Right cardiac atrium (tissue), 5 donors: ENCODE data around the gene COX4I2. TPM values are rescaled to one million over a fixed set of nuclear protein-coding genes. Genes with fewer than 3 reads are reported as not detected.
"Not testable (repeated sequence)": the region's sequence is repeated elsewhere in the genome, so short reads cannot be mapped to it uniquely, and the experiment has no call there.

Source experiments
- ATAC-seq, 2 donors: fragments of 200-7000 bp; cut with Tn5 transposase; one replicate each; pipeline versions ENCODE4 v1.8.0 to v1.9.1; 2020; ENCODE audit warnings: moderate library complexity in 2 of 2, mild to moderate bottlenecking in 1 of 2
- DNase-seq, 3 donors: peaks; one replicate each; pipeline ENCODE4 v3.0.0-alpha.2; 2020
- H3K27ac ChIP-seq: one replicate; pipeline ENCODE4 v1.5.1; 2013; ENCODE audit warnings: mild to moderate bottlenecking, low read length, control low read depth, moderate library complexity
- H3K27me3 ChIP-seq: one replicate; pipeline ENCODE4 v1.6.1; 2013; ENCODE audit not compliant: control insufficient read depth, insufficient read depth
- H3K4me1 ChIP-seq: one replicate; pipeline ENCODE4 v1.6.1; 2013; ENCODE audit warnings: low read length; ENCODE audit not compliant: control insufficient read depth, insufficient read depth
- H3K4me3 ChIP-seq: one replicate; pipeline ENCODE4 v1.5.1; 2013; ENCODE audit warnings: low read length, control low read depth
- H3K9me3 ChIP-seq: one replicate; pipeline ENCODE4 v1.6.1; 2013; ENCODE audit warnings: low read length; ENCODE audit not compliant: control insufficient read depth
- WGBS: extraction: QIAGEN DNeasy Blood & Tissue Kit; methylation state at CpG from one replicate; pipeline ENCODE4 v1.1.7; 2013; 5-methylcytosine and 5-hydroxymethylcytosine counted together
- intact Hi-C, 4 donors: fragments of 100-400 bp; cut with DNase I; formaldehyde crosslinking; loops; one replicate each; pipeline versions ENCODE4 v1.11.0 to v1.14.0; 2022 to 2023
- long read RNA-seq, 4 donors: library from polyadenylated mRNA; unstranded; transcript quantifications; one replicate each; pipeline ENCODE4 v2.0.0, GENCODE V29; 2020 to 2021
- polyA plus RNA-seq: library from polyadenylated mRNA; stranded (reverse); fragments of 200-250 nt; gene quantifications from one replicate; pipeline ENCODE4 v1.2.3, GENCODE V29; 2013
- total RNA-seq, 4 donors: library from RNA; stranded (reverse); fragmentation: NEBNext Ultra II Directional; extraction: Animal tissue kit (Norgen Biotek cat#: 25700); gene quantifications; one replicate each; pipeline ENCODE4 v1.2.1, GENCODE V29; 2021
- donor health status: healthy with polysubstance abuse.
- donor health status: DM: no; HTN: yes; CAD: no.
- donor health status: DM: no; HTN: no; CAD: no.
- donor health status: DM: no; HTN: yes; CAD: no; lungs with severe emphysema.
- donor health status: DM: yes; HTN: yes; CAD: no.

COX4I2 gene
- total RNA-seq: 10 to 100 TPM in 1 of 4 donors, 1 to 10 TPM in 3; 3.1 to 13.2 (median 9.0) TPM
- 29.5 TPM for polyA plus RNA-seq
- long read RNA-seq, donor 1, partial matches to known transcripts: 0 of 3 reads
- long read RNA-seq, donor 1, other reads (novel, unspliced or antisense): 0 of 3 reads
- long read RNA-seq, donor 2: 0 reads
- long read RNA-seq, donor 3, partial matches to known transcripts: 2 of 2 reads
- long read RNA-seq, donor 3, other reads (novel, unspliced or antisense): 0 of 2 reads
- long read RNA-seq, donor 4, partial matches to known transcripts: 0 of 5 reads
- long read RNA-seq, donor 4, other reads (novel, unspliced or antisense): 0 of 5 reads

DNA sequence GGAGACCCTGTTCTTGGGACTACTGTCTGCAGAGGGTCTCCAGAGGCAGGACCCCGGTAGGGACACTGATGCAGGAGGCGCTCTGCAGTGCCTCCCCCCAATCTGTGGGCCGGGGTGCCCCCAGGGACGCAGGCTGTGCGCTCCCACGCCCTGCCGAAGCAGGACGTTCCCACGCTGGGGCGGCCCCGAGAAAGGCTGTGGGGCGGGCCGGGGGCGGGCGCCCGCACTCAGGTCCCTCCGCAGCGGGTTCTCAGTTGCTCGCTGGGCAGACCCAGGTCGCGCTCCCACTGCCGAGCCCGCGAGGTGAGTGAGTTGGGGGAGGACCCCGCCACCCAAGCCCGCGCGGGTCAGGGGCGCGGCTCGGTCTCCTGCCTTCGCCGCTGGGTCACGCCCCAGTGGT, at the start of gene COX4I2:
Gene COX4I2, plus strand, starts transcription at position 253 of the 400 bp plus-strand sequence. CDS start 1,106 bp downstream, outside the sequence.
- peak within 1 kb of the TSS; percentile 8 for H3K4me3 ChIP-seq
- H3K4me1 ChIP-seq: no peaks in the 10 kb centered on the region
- ATAC-seq (peak; percentile 54 to 62), DNase-seq (peak in 2 of 3 donors; percentile 75 to 84)
- intact Hi-C loops: no loop called here
- H3K9me3 ChIP-seq: no peaks in the 10 kb centered on the region
- H3K27ac ChIP-seq: peak within 1 kb of the TSS; percentile 39
- H3K27me3 ChIP-seq: no peaks in the 10 kb centered on the region
- 36% methylated on average over 34 of the region's 34 CpGs for WGBS

- DNase-seq (peak in 1 of 3 donors; percentile 13), ATAC-seq (no peak)
- H3K4me3 ChIP-seq: no peak overlapping the region
- peak overlapping the region; percentile 82 for H3K27ac ChIP-seq
- 86% methylated on average over 7 of the region's 7 CpGs for WGBS
- intact Hi-C loops: no loop called here
- H3K27me3 ChIP-seq: no peaks in the 10 kb centered on the region
- H3K9me3 ChIP-seq: no peaks in the 10 kb centered on the region
- H3K4me1 ChIP-seq: peaks cover 4% of the 10 kb centered on the region
These were observed 46.9 kb upstream of the COX4I2 start for GRCh38 chr20:31590717-31591225.

DNA sequence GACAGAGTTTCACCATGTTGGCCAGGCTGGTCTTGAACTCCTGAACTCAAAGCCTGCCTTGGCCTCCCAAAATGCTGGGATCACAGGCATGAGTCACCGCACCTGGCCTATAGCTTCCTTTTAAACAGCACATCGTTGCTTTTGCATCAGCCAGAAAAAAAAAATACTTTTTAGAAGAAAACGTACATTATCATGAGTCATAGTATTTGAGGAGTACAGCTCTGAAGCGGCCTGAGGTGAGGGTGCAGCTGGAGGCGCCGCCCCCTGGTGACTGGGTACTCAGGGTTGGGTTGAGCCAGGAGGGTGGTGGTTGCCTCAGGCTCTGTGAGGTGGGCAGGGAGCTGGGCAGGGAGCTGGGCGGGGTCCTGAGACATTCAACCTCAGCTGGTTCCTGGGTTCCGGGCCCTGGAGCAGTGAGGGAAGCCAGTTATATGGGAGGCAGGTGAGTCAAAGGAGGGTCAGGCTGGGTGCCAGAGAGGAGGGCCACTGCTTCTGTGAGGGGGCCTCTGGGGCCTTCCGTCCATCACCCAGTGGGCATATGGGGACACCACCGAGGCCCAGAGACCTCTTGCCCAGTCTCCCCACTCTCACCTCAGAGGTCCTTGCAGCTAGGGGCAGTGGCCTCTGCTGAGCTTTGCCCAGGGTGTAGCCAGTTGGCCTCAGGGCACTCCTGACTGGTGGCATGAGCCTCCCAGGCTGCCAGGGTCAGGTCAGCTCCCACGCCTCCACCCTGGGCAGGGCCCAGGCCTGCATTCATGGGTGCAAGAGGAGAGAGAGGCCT, 44.3 kb upstream of the COX4I2 start:
- DNase-seq (peak in 2 of 3 donors; percentile 58 to 60), ATAC-seq (no peak)
- intact Hi-C loops: no loop called here
- H3K9me3 ChIP-seq: no peaks in the 10 kb centered on the region
- no peaks in the 10 kb centered on the region for H3K27me3 ChIP-seq
- peak overlapping the region; percentile 72 for H3K27ac ChIP-seq
- peaks cover 6% of the 10 kb centered on the region for H3K4me1 ChIP-seq
- WGBS: 85% methylated on average over 11 of the region's 11 CpGs
- no peak overlapping the region for H3K4me3 ChIP-seq

GRCh38 chr20:31594002-31594557, 43.6 kb upstream of the COX4I2 start:
- DNase-seq (peak in 1 of 3 donors; percentile 22), ATAC-seq (no peak)
- no peaks in the 10 kb centered on the region for H3K27me3 ChIP-seq
- peaks cover 6% of the 10 kb centered on the region for H3K4me1 ChIP-seq
- intact Hi-C loops: no loop called here
- no peak overlapping the region for H3K4me3 ChIP-seq
- peak overlapping the region; percentile 72 for H3K27ac ChIP-seq
- 87% methylated on average over 13 of the region's 13 CpGs for WGBS
- H3K9me3 ChIP-seq: no peaks in the 10 kb centered on the region

DNA sequence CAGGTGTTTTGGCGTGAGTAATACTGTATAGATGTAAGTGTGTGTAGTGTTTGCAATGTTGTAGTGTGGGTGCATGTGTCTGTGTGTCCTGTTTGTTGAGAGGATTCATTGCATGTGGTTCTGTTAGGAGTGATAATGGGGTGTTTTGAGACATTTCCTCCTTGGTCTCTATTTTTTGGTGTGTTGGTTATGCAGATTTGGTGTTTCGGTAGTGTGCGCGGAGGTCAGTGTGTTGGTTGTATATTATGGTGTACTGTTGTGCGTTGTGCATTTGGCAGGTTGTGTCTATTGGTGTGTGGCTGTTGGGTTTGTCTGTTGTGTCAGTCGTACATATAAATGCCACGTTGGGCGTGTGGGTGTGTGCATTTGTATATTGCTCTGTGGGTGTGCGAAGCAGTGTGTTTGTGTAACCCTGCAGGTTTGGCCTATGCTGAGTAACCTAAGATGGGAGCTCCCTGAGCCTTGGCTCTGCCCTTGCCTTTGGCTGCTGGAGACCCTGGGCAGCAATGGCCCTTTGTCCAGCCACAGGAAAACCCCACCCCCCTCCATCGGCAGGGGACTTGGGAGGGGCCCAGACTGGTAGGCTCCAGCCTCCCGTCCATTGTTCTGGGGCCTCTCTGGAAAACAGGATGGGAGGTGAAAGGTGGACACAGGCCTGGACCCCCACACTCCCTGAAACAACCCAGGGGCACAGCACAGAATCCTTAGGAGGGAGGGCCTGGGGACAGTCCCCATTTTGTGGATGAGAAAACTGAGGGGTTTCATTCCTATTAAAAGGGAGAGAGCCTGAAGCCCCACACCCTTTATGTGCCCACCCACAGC, 42.9 kb upstream of the COX4I2 start:
- intact Hi-C loops: no loop called here
- DNase-seq (peak; percentile 83 to 88 (median 87)), ATAC-seq (peak; percentile 49 to 81)
- H3K27ac ChIP-seq: peak overlapping the region; percentile 97
- no peaks in the 10 kb centered on the region for H3K9me3 ChIP-seq
- no peaks in the 10 kb centered on the region for H3K27me3 ChIP-seq
- no peak overlapping the region for H3K4me3 ChIP-seq
- H3K4me1 ChIP-seq: peaks cover 6% of the 10 kb centered on the region
- 58% methylated on average over 11 of the region's 11 CpGs for WGBS

DNA sequence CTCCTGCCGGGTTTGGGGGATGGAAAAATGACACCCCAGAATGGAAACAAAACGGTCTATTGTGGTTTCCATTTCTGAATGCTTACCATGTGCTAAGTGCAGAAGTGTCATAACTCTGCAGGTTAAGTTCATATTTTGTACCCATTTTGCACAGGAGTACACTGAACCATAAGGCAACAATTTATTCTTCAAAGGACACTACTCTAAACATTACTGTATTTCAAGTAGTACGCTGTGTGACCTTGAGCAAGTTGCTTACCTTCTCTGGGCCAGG, 42.4 kb upstream of the COX4I2 start:
- H3K27ac ChIP-seq: peak overlapping the region; percentile 97
- no peaks in the 10 kb centered on the region for H3K27me3 ChIP-seq
- H3K4me3 ChIP-seq: no peak overlapping the region
- no peaks in the 10 kb centered on the region for H3K9me3 ChIP-seq
- DNase-seq (no peak), ATAC-seq (no peak)
- peaks cover 6% of the 10 kb centered on the region for H3K4me1 ChIP-seq
- intact Hi-C loops: no loop called here
- 67% methylated on average over 3 of the region's 3 CpGs for WGBS

DNA sequence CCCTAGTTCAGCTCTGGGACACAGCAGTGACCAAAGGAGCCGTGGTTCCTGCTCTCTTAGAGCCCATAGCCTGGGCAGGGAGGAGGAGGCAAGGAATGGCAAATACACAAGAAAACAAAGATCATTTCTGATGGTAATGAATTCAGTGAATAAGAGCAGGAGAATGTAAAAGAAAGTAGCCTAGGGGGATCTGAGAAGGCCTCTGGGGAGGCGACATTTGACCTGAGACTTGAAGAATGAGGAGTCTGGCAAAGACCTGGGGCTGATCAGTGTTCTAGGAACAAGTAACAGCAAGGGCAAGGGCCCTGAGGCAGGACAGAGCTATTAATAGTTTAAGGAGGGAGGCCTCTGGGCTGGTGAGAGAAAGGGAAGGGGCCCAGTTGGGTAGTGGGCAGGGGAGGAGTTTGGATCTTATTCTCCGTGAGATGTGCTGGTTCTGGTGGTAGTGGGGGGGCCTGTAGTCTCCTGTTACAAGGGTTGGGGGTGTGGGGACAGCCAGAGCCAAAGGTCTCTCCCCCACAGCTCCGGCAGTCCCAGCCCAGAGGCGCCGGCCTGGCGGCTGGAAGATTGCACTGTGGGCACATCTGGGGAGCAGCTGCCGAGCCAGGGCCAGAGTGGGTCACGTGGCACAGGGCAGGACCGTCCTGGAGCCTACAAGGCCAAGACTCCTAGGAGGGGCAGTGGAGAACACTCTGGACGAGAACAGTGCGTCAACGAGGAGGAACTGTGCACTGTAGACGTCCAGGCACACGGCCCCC, 41.9 kb upstream of the COX4I2 start:
- peak overlapping the region; percentile 97 for H3K27ac ChIP-seq
- no peaks in the 10 kb centered on the region for H3K9me3 ChIP-seq
- no peak overlapping the region for H3K4me3 ChIP-seq
- intact Hi-C loops: no loop called here
- no peaks in the 10 kb centered on the region for H3K27me3 ChIP-seq
- DNase-seq (peak; percentile 96 to 98 (median 97)), ATAC-seq (peak; percentile 93 to 96)
- H3K4me1 ChIP-seq: peaks cover 6% of the 10 kb centered on the region
- 20% methylated on average over 15 of the region's 15 CpGs for WGBS

GRCh38 chr20:31596412-31596715, 41.3 kb upstream of the COX4I2 start:
- DNase-seq, intact Hi-C loops, H3K4me3 ChIP-seq, ATAC-seq, H3K27me3 ChIP-seq, H3K4me1 ChIP-seq, H3K9me3 ChIP-seq: not testable (repeated sequence)
- WGBS: 48% methylated on average over 4 of the region's 4 CpGs
- H3K27ac ChIP-seq: peak overlapping the region; percentile 97

- peak in 1 of 3 donors; percentile 26 for DNase-seq
- intact Hi-C loops: no loop called here
- no peaks in the 10 kb centered on the region for H3K9me3 ChIP-seq
- no peak for ATAC-seq
- H3K27ac ChIP-seq: peak overlapping the region; percentile 83
- WGBS: 66% methylated on average over 4 of the region's 4 CpGs
- H3K27me3 ChIP-seq: no peaks in the 10 kb centered on the region
- H3K4me1 ChIP-seq: peaks cover 6% of the 10 kb centered on the region
- no peak overlapping the region for H3K4me3 ChIP-seq
These were observed 40.8 kb upstream of the COX4I2 start for GRCh38 chr20:31596831-31597480.

- Histone ChIP-seq H3K4me3 (no peak overlapping the region), H3K4me1 (peaks cover 6% of the 10 kb centered on the region), H3K27ac (peak overlapping the region; percentile 33), H3K27me3 (no peaks in the 10 kb centered on the region), H3K9me3 (no peaks in the 10 kb centered on the region)
- no peak for DNase-seq
- ATAC-seq: no peak
- intact Hi-C loops: no loop called here
- 91% methylated on average over 2 of the region's 2 CpGs for WGBS
These were observed 40.2 kb upstream of the COX4I2 start for GRCh38 chr20:31597481-31597855.
